Measurements from ENCODE around the gene LPCAT4.
"Not testable (repeated sequence)": the region's sequence is repeated elsewhere in the genome, so short reads cannot be mapped to it uniquely, and the experiment has no call there.

The LPCAT4 gene

GRCh38 chr15:34357653-34358052 lies 9.3 kb downstream of the LPCAT4 start:
- no peak for DNase-seq (ENCODE audit: low spot score)
- TF ChIP-seq, protein P1, sequence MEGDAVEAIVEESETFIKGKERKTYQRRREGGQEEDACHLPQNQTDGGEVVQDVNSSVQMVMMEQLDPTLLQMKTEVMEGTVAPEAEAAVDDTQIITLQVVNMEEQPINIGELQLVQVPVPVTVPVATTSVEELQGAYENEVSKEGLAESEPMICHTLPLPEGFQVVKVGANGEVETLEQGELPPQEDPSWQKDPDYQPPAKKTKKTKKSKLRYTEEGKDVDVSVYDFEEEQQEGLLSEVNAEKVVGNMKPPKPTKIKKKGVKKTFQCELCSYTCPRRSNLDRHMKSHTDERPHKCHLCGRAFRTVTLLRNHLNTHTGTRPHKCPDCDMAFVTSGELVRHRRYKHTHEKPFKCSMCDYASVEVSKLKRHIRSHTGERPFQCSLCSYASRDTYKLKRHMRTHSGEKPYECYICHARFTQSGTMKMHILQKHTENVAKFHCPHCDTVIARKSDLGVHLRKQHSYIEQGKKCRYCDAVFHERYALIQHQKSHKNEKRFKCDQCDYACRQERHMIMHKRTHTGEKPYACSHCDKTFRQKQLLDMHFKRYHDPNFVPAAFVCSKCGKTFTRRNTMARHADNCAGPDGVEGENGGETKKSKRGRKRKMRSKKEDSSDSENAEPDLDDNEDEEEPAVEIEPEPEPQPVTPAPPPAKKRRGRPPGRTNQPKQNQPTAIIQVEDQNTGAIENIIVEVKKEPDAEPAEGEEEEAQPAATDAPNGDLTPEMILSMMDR (IDR thresholded peaks at IDR 0.05; ENCODE audit: extremely low read depth, missing control alignments): no peak

DNA sequence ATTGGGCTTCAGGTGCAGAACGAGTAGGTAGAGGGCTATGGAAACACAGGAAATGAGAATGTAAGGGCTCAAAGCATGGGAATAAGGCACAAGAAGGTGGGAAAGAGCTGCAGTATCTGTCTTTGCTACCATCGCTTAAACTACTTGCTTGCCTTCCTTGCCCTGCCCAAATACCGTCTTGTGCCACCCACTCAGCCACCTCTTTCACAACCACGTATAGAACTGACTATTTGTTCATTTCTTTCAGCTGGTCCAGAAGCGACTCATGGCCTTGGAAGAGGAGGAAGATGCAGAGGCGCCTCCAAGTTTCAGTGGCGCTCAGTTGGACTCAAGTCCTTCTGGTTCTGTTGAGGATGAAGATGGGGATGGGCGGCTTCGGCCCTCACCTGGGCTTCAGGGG lies 11.8 kb downstream of the LPCAT4 start:
- DNase-seq (ENCODE audit: low spot score): no peak
- TF ChIP-seq, protein P1 (IDR thresholded peaks at IDR 0.05; ENCODE audit: extremely low read depth, missing control alignments): no peak

DNA sequence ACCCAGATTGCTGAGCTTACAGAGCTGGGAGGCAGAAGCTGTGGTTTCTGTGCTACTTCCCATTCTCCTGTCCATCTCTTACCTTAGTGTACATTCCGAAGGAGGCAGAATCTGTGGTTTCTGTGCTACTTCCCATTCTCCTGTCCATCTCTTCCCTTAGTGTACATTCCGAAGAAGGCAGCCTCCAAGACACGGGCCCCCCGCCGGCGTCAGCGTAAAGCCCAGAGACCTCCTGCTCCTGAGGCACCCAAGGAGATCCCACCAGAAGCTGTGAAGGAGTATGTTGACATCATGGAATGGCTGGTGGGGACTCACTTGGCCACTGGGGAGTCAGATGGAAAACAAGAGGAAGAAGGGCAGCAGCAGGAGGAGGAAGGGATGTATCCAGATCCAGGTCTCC lies 12.7 kb downstream of the LPCAT4 start:
- DNase-seq (ENCODE audit: low spot score): no peak
- TF ChIP-seq, protein P1 (IDR thresholded peaks at IDR 0.05; ENCODE audit: extremely low read depth, missing control alignments): no peak

DNA sequence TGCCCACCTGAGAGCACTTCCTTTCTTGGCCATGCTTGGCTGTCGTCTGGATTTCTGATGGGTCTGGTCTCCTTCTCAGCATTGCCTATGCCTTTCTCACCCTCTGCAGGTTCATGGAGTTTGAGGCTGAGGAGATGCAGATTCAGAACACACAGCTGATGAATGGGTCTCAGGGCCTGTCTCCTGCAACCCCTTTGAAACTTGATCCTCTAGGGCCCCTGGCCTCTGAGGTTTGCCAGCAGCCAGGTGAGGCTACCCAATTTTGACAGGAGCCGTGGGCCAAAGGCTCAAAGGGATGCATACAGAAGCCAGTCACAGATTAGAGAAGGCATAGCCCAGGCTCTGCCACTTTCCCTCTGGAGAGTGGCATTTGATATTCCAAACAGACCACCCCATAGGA lies 13.4 kb downstream of the LPCAT4 start:
- TF ChIP-seq, protein P1 (IDR thresholded peaks at IDR 0.05; ENCODE audit: extremely low read depth, missing control alignments): no peak
- DNase-seq (ENCODE audit: low spot score): no peak

GRCh38 chr15:34352996-34353395 lies 14.0 kb downstream of the LPCAT4 start:
- DNase-seq (ENCODE audit: low spot score): not testable (repeated sequence)

GRCh38 chr15:34349769-34350168 lies 17.2 kb downstream of the LPCAT4 start:
- no peak for DNase-seq (ENCODE audit: low spot score)
- TF ChIP-seq, protein P1 (IDR thresholded peaks at IDR 0.05; ENCODE audit: extremely low read depth, missing control alignments): no peak

GRCh38 chr15:34348735-34349300 lies 18.2 kb downstream of the LPCAT4 start:
- DNase-seq (ENCODE audit: low spot score): no peak
- TF ChIP-seq, protein P1 (IDR thresholded peaks at IDR 0.05; ENCODE audit: extremely low read depth, missing control alignments): no peak

DNA sequence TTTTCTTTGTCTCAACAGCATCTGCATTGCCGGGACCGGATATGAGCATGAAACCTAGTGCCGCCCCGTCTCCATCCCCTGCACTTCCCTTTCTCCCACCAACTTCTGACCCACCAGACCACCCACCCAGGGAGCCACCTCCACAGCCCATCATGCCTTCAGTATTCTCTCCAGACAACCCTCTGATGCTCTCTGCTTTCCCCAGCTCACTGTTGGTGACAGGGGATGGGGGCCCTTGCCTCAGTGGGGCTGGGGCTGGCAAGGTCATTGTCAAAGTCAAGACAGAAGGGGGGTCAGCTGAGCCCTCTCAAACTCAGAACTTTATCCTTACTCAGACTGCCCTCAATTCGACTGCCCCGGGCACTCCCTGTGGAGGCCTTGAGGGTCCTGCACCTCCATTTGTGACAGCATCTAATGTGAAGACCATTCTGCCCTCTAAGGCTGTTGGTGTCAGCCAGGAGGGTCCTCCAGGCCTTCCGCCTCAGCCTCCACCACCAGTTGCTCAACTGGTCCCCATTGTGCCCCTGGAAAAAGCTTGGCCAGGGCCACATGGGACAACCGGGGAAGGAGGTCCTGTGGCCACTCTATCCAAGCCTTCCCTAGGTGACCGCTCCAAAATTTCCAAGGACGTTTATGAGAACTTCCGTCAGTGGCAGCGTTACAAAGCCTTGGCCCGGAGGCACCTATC lies 18.9 kb downstream of the LPCAT4 start:
- TF ChIP-seq, protein P1 (IDR thresholded peaks at IDR 0.05; ENCODE audit: extremely low read depth, missing control alignments): no peak
- DNase-seq (ENCODE audit: low spot score): no peak
